ENCODE results near the gene LIMS2. TPM values are rescaled to one million over a fixed set of nuclear protein-coding genes. Genes with fewer than 3 reads are reported as not detected.
A peak's percentile ranks its signal among the peaks of the same experiment; 100 is the strongest.

LIMS2 gene
- total RNA-seq, 1 donor from 2014 or later: 207 TPM

GRCh38 chr2:127618551-127619202 lies 56.7 kb downstream of the LIMS2 start:
- peak; percentile 27 for DNase-seq (ENCODE audit: low spot score)
- intact Hi-C loops (cut with DNase I): no loop called here

GRCh38 chr2:127615511-127616166 lies 59.7 kb downstream of the LIMS2 start:
- DNase-seq (ENCODE audit: low spot score): peak; percentile 65
- intact Hi-C loops (cut with DNase I): no loop called here

- intact Hi-C loops (cut with DNase I): no loop called here
- peak; percentile 72 for DNase-seq (ENCODE audit: low spot score)
Observed at GRCh38 chr2:127614731-127615130, 60.6 kb downstream of the LIMS2 start.

- peak; percentile 55 for DNase-seq (ENCODE audit: low spot score)
- intact Hi-C loops (cut with DNase I): no loop called here
Observed at GRCh38 chr2:127614246-127614645, 61.1 kb downstream of the LIMS2 start.

GRCh38 chr2:127612111-127612822 lies 63.1 kb downstream of the LIMS2 start:
- peak; percentile 35 for DNase-seq (ENCODE audit: low spot score)
- intact Hi-C loops (cut with DNase I): no loop called here

- peak; percentile 47 for DNase-seq (ENCODE audit: low spot score)
- intact Hi-C loops (cut with DNase I): no loop called here
Observed at GRCh38 chr2:127611076-127611925, 64.0 kb downstream of the LIMS2 start.

- DNase-seq (ENCODE audit: low spot score): peak; percentile 46
- intact Hi-C loops (cut with DNase I): no loop called here
Observed at GRCh38 chr2:127610561-127610960, 64.8 kb downstream of the LIMS2 start.

GRCh38 chr2:127609818-127610217 lies 65.5 kb downstream of the LIMS2 start:
- intact Hi-C loops (cut with DNase I): no loop called here
- peak; percentile 44 for DNase-seq (ENCODE audit: low spot score)

- intact Hi-C loops (cut with DNase I): no loop called here
- DNase-seq (ENCODE audit: low spot score): peak; percentile 71
Observed at GRCh38 chr2:127609031-127609751, 66.1 kb downstream of the LIMS2 start.

- peak; percentile 41 for DNase-seq (ENCODE audit: low spot score)
- intact Hi-C loops (cut with DNase I): no loop called here
Observed at GRCh38 chr2:127608061-127609030, 67.0 kb downstream of the LIMS2 start.

- no peak for DNase-seq (ENCODE audit: low spot score)
- intact Hi-C loops (cut with DNase I): no loop called here
Observed at GRCh38 chr2:127607399-127607908, 67.9 kb downstream of the LIMS2 start.

- peak; percentile 63 for DNase-seq (ENCODE audit: low spot score)
- intact Hi-C loops (cut with DNase I): no loop called here
Observed at GRCh38 chr2:127606625-127607398, 68.5 kb downstream of the LIMS2 start.

GRCh38 chr2:127605691-127606263 lies 69.6 kb downstream of the LIMS2 start:
- DNase-seq (ENCODE audit: low spot score): peak; percentile 27
- intact Hi-C loops (cut with DNase I): no loop called here

- intact Hi-C loops (cut with DNase I): no loop called here
Observed at GRCh38 chr2:127604986-127605385, 70.3 kb downstream of the LIMS2 start.

GRCh38 chr2:127599211-127599610 lies 76.1 kb downstream of the LIMS2 start:
- no peak for DNase-seq (ENCODE audit: low spot score)
- intact Hi-C loops (cut with DNase I): no loop called here

More at GRCh38 chr2:127604986-127605385, 70.3 kb downstream of the LIMS2 start:
- peak; percentile 15 for DNase-seq (ENCODE audit: low spot score)

- intact Hi-C loops (cut with DNase I): no loop called here
- DNase-seq (ENCODE audit: low spot score): no peak
Observed at GRCh38 chr2:127598711-127599110, 76.6 kb downstream of the LIMS2 start.

- no peak for DNase-seq (ENCODE audit: low spot score)
- intact Hi-C loops (cut with DNase I): no loop called here
Observed at GRCh38 chr2:127597984-127598380, 77.3 kb downstream of the LIMS2 start.

All from cardiac septum (tissue), 1 donor.